ENCODE measurements around the gene LRFN3. TPM values are rescaled to one million over a fixed set of nuclear protein-coding genes. Genes with fewer than 3 reads are reported as not detected.

LRFN3 gene
- total and polyA plus RNA-seq, 2 of the 13 experiments (the other 11 are each of a cell fraction or from before 2014, with no cell fraction given), result 0.74 to 1.6 TPM

GRCh38 chr19:35903550-35904179 lies 32.5 kb upstream of the LRFN3 start (continued):
- TF ChIP-seq ZNF17 (CRISPR knock-in tag; IDR thresholded peaks at IDR 0.05), result no peak
- TF ChIP-seq RNF2 (conservative IDR thresholded peaks at IDR 0.05; ENCODE audit: low read depth), result no peak
- no peak for TF ChIP-seq ZNF775 (CRISPR knock-in tag; IDR thresholded peaks at IDR 0.05; ENCODE audit: borderline replicate concordance)
- TF ChIP-seq MAFG (CRISPR knock-in tag; IDR thresholded peaks at IDR 0.05), result no peak
- TF ChIP-seq TEAD3 (CRISPR knock-in tag; optimal IDR thresholded peaks at IDR 0.05; ENCODE audit: borderline replicate concordance), result no peak
- peak; percentile 23; the same call in 1 of the 2 replicates for TF ChIP-seq SPEN (CRISPR knock-in tag; IDR thresholded peaks at IDR 0.05; ENCODE audit: low read depth)
- no peak for TF ChIP-seq ZBTB34 (CRISPR knock-in tag; IDR thresholded peaks at IDR 0.05)
- TF ChIP-seq HES4 (CRISPR knock-in tag; IDR thresholded peaks at IDR 0.05; ENCODE audit: borderline replicate concordance), result no peak
- no peak for TF ChIP-seq HDAC1 (CRISPR knock-in tag; IDR thresholded peaks at IDR 0.05)
- peak; percentile 34; the same call in 1 of the 2 replicates for TF ChIP-seq GATAD2A (CRISPR knock-in tag; IDR thresholded peaks at IDR 0.05)
- TF ChIP-seq, protein P1, sequence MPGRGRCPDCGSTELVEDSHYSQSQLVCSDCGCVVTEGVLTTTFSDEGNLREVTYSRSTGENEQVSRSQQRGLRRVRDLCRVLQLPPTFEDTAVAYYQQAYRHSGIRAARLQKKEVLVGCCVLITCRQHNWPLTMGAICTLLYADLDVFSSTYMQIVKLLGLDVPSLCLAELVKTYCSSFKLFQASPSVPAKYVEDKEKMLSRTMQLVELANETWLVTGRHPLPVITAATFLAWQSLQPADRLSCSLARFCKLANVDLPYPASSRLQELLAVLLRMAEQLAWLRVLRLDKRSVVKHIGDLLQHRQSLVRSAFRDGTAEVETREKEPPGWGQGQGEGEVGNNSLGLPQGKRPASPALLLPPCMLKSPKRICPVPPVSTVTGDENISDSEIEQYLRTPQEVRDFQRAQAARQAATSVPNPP (CRISPR knock-in tag; IDR thresholded peaks at IDR 0.05), result no peak
- 0 out of 2 replicates have a peak, but pooled peaks have one; percentile 17 for TF ChIP-seq RBFOX2 (IDR thresholded peaks at IDR 0.05; ENCODE audit: low read depth, low read length)
- no peak for TF ChIP-seq ZBTB21 (CRISPR knock-in tag; IDR thresholded peaks at IDR 0.05)
- TF ChIP-seq, protein P2, sequence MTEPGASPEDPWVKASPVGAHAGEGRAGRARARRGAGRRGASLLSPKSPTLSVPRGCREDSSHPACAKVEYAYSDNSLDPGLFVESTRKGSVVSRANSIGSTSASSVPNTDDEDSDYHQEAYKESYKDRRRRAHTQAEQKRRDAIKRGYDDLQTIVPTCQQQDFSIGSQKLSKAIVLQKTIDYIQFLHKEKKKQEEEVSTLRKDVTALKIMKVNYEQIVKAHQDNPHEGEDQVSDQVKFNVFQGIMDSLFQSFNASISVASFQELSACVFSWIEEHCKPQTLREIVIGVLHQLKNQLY (CRISPR knock-in tag; IDR thresholded peaks at IDR 0.05), result peak; percentile 18; the same call in 1 of the 2 replicates
- TF ChIP-seq, protein P3, sequence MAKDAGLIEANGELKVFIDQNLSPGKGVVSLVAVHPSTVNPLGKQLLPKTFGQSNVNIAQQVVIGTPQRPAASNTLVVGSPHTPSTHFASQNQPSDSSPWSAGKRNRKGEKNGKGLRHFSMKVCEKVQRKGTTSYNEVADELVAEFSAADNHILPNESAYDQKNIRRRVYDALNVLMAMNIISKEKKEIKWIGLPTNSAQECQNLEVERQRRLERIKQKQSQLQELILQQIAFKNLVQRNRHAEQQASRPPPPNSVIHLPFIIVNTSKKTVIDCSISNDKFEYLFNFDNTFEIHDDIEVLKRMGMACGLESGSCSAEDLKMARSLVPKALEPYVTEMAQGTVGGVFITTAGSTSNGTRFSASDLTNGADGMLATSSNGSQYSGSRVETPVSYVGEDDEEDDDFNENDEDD (CRISPR knock-in tag; IDR thresholded peaks at IDR 0.05; ENCODE audit: borderline replicate concordance), result peak; percentile 54; the same call in 1 of the 2 replicates
- no peak for TF ChIP-seq ZNF430 (CRISPR knock-in tag; IDR thresholded peaks at IDR 0.05)
- TF ChIP-seq CBFB (CRISPR knock-in tag; IDR thresholded peaks at IDR 0.05), result 0 out of 2 replicates have a peak, but pooled peaks have one; percentile 30
- TF ChIP-seq TBX2 (CRISPR knock-in tag; IDR thresholded peaks at IDR 0.05; ENCODE audit: borderline replicate concordance), result peak; percentile 28; the same call in 1 of the 2 replicates
- no peak for TF ChIP-seq MXD4 (CRISPR knock-in tag; IDR thresholded peaks at IDR 0.05)
- TF ChIP-seq ELF1 (CRISPR knock-in tag; IDR thresholded peaks at IDR 0.05), result 0 out of 2 replicates have a peak, but pooled peaks have one; percentile 38
- TF ChIP-seq PHF8 (CRISPR knock-in tag; IDR thresholded peaks at IDR 0.05), result 0 out of 2 replicates have a peak, but pooled peaks have one; percentile 22
- TF ChIP-seq PRMT3 (CRISPR knock-in tag; IDR thresholded peaks at IDR 0.05; ENCODE audit: borderline replicate concordance, low read depth), result no peak
- TF ChIP-seq HNF4G (IDR thresholded peaks at IDR 0.05; ENCODE audit: borderline replicate concordance, low read depth, low read length), result no peak
- no peak for TF ChIP-seq HNF4G (CRISPR knock-in tag; IDR thresholded peaks at IDR 0.05; ENCODE audit: borderline replicate concordance, low read depth)
- TF ChIP-seq ZNF589 (CRISPR knock-in tag; conservative IDR thresholded peaks at IDR 0.05), result no peak
- 0 out of 2 replicates have a peak, but pooled peaks have one; percentile 22 for TF ChIP-seq ZNF691 (CRISPR knock-in tag; IDR thresholded peaks at IDR 0.05; ENCODE audit: borderline replicate concordance, low read depth)
- TF ChIP-seq TAF1 (CRISPR knock-in tag; IDR thresholded peaks at IDR 0.05), result 0 out of 2 replicates have a peak, but pooled peaks have one; percentile 17

Data from HepG2 (cell line).